Liver (tissue), 9 donors: ENCODE measurements around the gene CEP120. TPM values are rescaled to one million over a fixed set of nuclear protein-coding genes. Genes with fewer than 3 reads are reported as not detected.

Experiments used
- DNase-seq: peaks from one replicate; pipeline ENCODE4 v3.0.0-alpha.2; 2017; ENCODE audit warnings: low spot score
- H3K27ac ChIP-seq, 2 donors: one replicate each; pipeline ENCODE4 v1.7.0; 2013; ENCODE audit warnings: inconsistent platforms in 2 of 2, low read length in 2 of 2, control low read depth in 1 of 2, low read depth in 1 of 2, mild to moderate bottlenecking in 1 of 2
- H3K27me3 ChIP-seq, 4 donors: one replicate each; pipeline versions ENCODE4 v1.6.1 to v1.7.0; 2013; ENCODE audit warnings: low read length in 3 of 4, inconsistent platforms in 1 of 4, mild to moderate bottlenecking in 1 of 4, moderate library complexity in 1 of 4; ENCODE audit not compliant: control insufficient read depth in 4 of 4, insufficient read depth in 4 of 4
- H3K36me3 ChIP-seq, 4 donors: one replicate each; pipeline versions ENCODE4 v1.6.1 to v1.7.0; 2013; ENCODE audit warnings: low read length in 3 of 4, mild to moderate bottlenecking in 3 of 4, low read depth in 1 of 4, moderate library complexity in 1 of 4; ENCODE audit not compliant: control insufficient read depth in 4 of 4, insufficient read depth in 3 of 4
- H3K4me1 ChIP-seq, 4 donors: one replicate each; pipeline versions ENCODE4 v1.6.1 to v1.7.0; 2013; ENCODE audit warnings: low read length in 3 of 4, mild to moderate bottlenecking in 3 of 4, moderate library complexity in 1 of 4; ENCODE audit not compliant: control insufficient read depth in 4 of 4, insufficient read depth in 4 of 4
- H3K4me3 ChIP-seq, 3 donors: one replicate each; pipeline versions ENCODE4 v1.6.1 to v1.7.0; 2013; ENCODE audit warnings: low read length in 3 of 3, control low read depth in 1 of 3, low read depth in 1 of 3, mild to moderate bottlenecking in 1 of 3
- H3K9ac ChIP-seq, 2 donors: one replicate each; pipeline ENCODE4 v1.7.0; 2013; ENCODE audit warnings: low read length in 2 of 2, mild to moderate bottlenecking in 2 of 2, moderate library complexity in 2 of 2, control low read depth in 1 of 2, low read depth in 1 of 2
- H3K9me3 ChIP-seq, 4 donors: one replicate each; pipeline versions ENCODE4 v1.6.1 to v1.7.0; 2013; ENCODE audit warnings: low read length in 3 of 4; ENCODE audit not compliant: control insufficient read depth in 4 of 4
- EGR1 ChIP-seq, 2 donors: IDR thresholded peaks; 2 replicates each; pipeline ENCODE4 v1.6.1; 2016 to 2018; ENCODE audit warnings: antibody characterized with exemption in 2 of 2, low read depth in 2 of 2
- FOXA2 ChIP-seq: IDR thresholded peaks from 2 replicates; pipeline ENCODE4 v1.6.1; 2016; ENCODE audit warnings: antibody characterized with exemption
- GABPA ChIP-seq, 2 donors: IDR thresholded peaks in 1 of 2; conservative IDR thresholded peaks in 1 of 2; 2 replicates each; pipeline ENCODE4 v1.6.1; 2016; ENCODE audit warnings: antibody characterized with exemption in 2 of 2, mild to moderate bottlenecking in 1 of 2, moderate library complexity in 1 of 2
- HNF4G ChIP-seq: IDR thresholded peaks from 2 replicates; pipeline ENCODE4 v1.6.1; 2016; ENCODE audit warnings: antibody characterized with exemption
- JUND ChIP-seq, 2 donors: IDR thresholded peaks; 2 replicates each; pipeline ENCODE4 v1.6.1; 2016; ENCODE audit warnings: antibody characterized with exemption in 2 of 2
- MAX ChIP-seq: IDR thresholded peaks from 2 replicates; pipeline ENCODE4 v1.6.1; 2016; ENCODE audit warnings: antibody characterized with exemption
- NR2F2 ChIP-seq: IDR thresholded peaks from 2 replicates; pipeline ENCODE4 v1.6.1; 2016; ENCODE audit warnings: antibody characterized with exemption
- RAD21 ChIP-seq, 2 donors: IDR thresholded peaks; 2 replicates each; pipeline ENCODE4 v1.6.1; 2016; ENCODE audit warnings: antibody characterized with exemption in 2 of 2, mild to moderate bottlenecking in 2 of 2
- REST ChIP-seq: IDR thresholded peaks from 2 replicates; pipeline ENCODE4 v1.6.1; 2016; ENCODE audit warnings: antibody characterized with exemption, mild to moderate bottlenecking
- RXRA ChIP-seq, 2 donors: IDR thresholded peaks; 2 replicates each; pipeline ENCODE4 v1.6.1; 2017 to 2018; ENCODE audit warnings: antibody characterized with exemption in 2 of 2, mild to moderate bottlenecking in 1 of 2
- SP1 ChIP-seq: IDR thresholded peaks from 2 replicates; pipeline ENCODE4 v1.6.1; 2018; ENCODE audit warnings: antibody characterized with exemption, mild to moderate bottlenecking
- TAF1 ChIP-seq: conservative IDR thresholded peaks from 2 replicates; pipeline ENCODE4 v1.6.1; 2016; ENCODE audit warnings: antibody characterized with exemption, mild to moderate bottlenecking
- YY1 ChIP-seq: IDR thresholded peaks from 2 replicates; pipeline ENCODE4 v1.6.1; 2016; ENCODE audit warnings: antibody characterized with exemption, mild to moderate bottlenecking
- WGBS: extraction: QIAGEN DNeasy Blood & Tissue Kit; methylation state at CpG from one replicate; pipeline ENCODE4 v1.1.7; 2013; 5-methylcytosine and 5-hydroxymethylcytosine counted together
- polyA plus RNA-seq, 2 donors: library from polyadenylated mRNA; stranded (reverse) in 1 of 2; unstranded in 1 of 2; fragments of 200-250 nt in 1 of 2; fragments of >200 nt in 1 of 2; fragmentation: Nextera tagmentation in 1 of 2; extraction: Ambion mirVana in 1 of 2; gene quantifications; one replicate each; pipeline versions ENCODE4 v1.2.1 to v1.2.3, GENCODE V29; 2013 to 2015
- total RNA-seq, 2 donors: library from RNA; depleted of rRNA; stranded (reverse); fragments of >200 nt; gene quantifications; one replicate each; pipeline ENCODE4 v1.2.3, GENCODE V29; 2014
- TF ChIP-seq, protein P1 (sequence below): fragments of 150-350 bp; IDR thresholded peaks from 2 replicates; pipeline ENCODE4 v1.5.1; 2017; ENCODE audit warnings: improper control_type of control experiment, low read depth, low read length; ENCODE audit not compliant: missing input control
- TF ChIP-seq, protein P2 (sequence below): IDR thresholded peaks from 2 replicates; pipeline ENCODE4 v1.6.1; 2016; ENCODE audit warnings: antibody characterized with exemption
- TF ChIP-seq, protein P3 (sequence below): IDR thresholded peaks from 2 replicates; pipeline ENCODE4 v1.6.1; 2016; ENCODE audit warnings: antibody characterized with exemption
- donor health status: healthy.
- donor health status: healthy.
- donor health status: healthy.
- donor health status: healthy.
- donor health status: healthy.

The CEP120 gene
- total and polyA plus RNA-seq, 4 donors = 2.1 to 11.0 (median 6.7) TPM

GRCh38 chr5:123359454-123360200 is 63.6 kb downstream of the CEP120 start:
- TF ChIP-seq SP1 (no peak), RAD21 (IDR thresholded peaks at IDR 0.05) (no peak)
- Histone ChIP-seq H3K4me3 (no peak overlapping the region), H3K9ac (no peak overlapping the region), H3K27me3 (no peaks in the 10 kb centered on the region), H3K36me3 (peaks cover 0 to 11% (median 5%) of the 10 kb centered on the region in 4 donors), H3K9me3 (no peaks in the 10 kb centered on the region), H3K4me1 (peaks cover 2 to 10% (median 8%) of the 10 kb centered on the region in 4 donors), H3K27ac (no peak overlapping the region)
- 43% methylated on average over 5 of the region's 5 CpGs for WGBS
- DNase-seq = no peak

GRCh38 chr5:123358751-123359150 is 64.5 kb downstream of the CEP120 start:
- H3K4me3 ChIP-seq = no peak overlapping the region
- H3K9me3 ChIP-seq = no peaks in the 10 kb centered on the region
- peaks cover 0 to 7% (median 5%) of the 10 kb centered on the region in 4 donors for H3K36me3 ChIP-seq
- H3K4me1 ChIP-seq = peaks cover 2 to 10% (median 8%) of the 10 kb centered on the region in 4 donors
- H3K27ac ChIP-seq = no peak overlapping the region
- 89% methylated on average over 1 of the region's 1 CpG for WGBS
- no peaks in the 10 kb centered on the region for H3K27me3 ChIP-seq
- peak overlapping the region in 1 of 2 donors; percentile 31 for H3K9ac ChIP-seq
- DNase-seq = no peak
- no peak for TF ChIP-seq TAF1
- TF ChIP-seq, protein P1, sequence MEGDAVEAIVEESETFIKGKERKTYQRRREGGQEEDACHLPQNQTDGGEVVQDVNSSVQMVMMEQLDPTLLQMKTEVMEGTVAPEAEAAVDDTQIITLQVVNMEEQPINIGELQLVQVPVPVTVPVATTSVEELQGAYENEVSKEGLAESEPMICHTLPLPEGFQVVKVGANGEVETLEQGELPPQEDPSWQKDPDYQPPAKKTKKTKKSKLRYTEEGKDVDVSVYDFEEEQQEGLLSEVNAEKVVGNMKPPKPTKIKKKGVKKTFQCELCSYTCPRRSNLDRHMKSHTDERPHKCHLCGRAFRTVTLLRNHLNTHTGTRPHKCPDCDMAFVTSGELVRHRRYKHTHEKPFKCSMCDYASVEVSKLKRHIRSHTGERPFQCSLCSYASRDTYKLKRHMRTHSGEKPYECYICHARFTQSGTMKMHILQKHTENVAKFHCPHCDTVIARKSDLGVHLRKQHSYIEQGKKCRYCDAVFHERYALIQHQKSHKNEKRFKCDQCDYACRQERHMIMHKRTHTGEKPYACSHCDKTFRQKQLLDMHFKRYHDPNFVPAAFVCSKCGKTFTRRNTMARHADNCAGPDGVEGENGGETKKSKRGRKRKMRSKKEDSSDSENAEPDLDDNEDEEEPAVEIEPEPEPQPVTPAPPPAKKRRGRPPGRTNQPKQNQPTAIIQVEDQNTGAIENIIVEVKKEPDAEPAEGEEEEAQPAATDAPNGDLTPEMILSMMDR = no peak
- TF ChIP-seq FOXA2 = no peak
- TF ChIP-seq MAX = no peak
- no peak for TF ChIP-seq HNF4G
- TF ChIP-seq REST = no peak
- TF ChIP-seq, protein P2, sequence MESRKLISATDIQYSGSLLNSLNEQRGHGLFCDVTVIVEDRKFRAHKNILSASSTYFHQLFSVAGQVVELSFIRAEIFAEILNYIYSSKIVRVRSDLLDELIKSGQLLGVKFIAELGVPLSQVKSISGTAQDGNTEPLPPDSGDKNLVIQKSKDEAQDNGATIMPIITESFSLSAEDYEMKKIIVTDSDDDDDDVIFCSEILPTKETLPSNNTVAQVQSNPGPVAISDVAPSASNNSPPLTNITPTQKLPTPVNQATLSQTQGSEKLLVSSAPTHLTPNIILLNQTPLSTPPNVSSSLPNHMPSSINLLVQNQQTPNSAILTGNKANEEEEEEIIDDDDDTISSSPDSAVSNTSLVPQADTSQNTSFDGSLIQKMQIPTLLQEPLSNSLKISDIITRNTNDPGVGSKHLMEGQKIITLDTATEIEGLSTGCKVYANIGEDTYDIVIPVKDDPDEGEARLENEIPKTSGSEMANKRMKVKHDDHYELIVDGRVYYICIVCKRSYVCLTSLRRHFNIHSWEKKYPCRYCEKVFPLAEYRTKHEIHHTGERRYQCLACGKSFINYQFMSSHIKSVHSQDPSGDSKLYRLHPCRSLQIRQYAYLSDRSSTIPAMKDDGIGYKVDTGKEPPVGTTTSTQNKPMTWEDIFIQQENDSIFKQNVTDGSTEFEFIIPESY = no peak
- no peak for TF ChIP-seq YY1
- TF ChIP-seq NR2F2 = no peak
- TF ChIP-seq GABPA (IDR thresholded peaks at IDR 0.05 in 1 of 2, conservative IDR thresholded peaks at IDR 0.05 in 1 of 2) = no peak
- TF ChIP-seq, protein P3, sequence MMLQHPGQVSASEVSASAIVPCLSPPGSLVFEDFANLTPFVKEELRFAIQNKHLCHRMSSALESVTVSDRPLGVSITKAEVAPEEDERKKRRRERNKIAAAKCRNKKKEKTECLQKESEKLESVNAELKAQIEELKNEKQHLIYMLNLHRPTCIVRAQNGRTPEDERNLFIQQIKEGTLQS = no peak
- no peak for TF ChIP-seq EGR1 (IDR thresholded peaks at IDR 0.05; ENCODE audit: low read depth in 2 of 2)
- no peak for TF ChIP-seq SP1
- TF ChIP-seq RXRA (IDR thresholded peaks at IDR 0.05) = no peak
- no peak for TF ChIP-seq RAD21 (IDR thresholded peaks at IDR 0.05)
- TF ChIP-seq JUND (IDR thresholded peaks at IDR 0.05) = no peak
